Gastrocnemius medialis (tissue), 4 donors: Measurements from ENCODE around the gene PDGFRB. TPM values are rescaled to one million over a fixed set of nuclear protein-coding genes. Genes with fewer than 3 reads are reported as not detected.

Source experiments
- ATAC-seq, 2 donors: fragments of 150-250 bp; one replicate each; pipeline ENCODE4 v1.9.1; 2016
- DNase-seq, 2 donors: peaks; one replicate each; pipeline ENCODE4 v3.0.0-alpha.2; 2019
- H3K27ac ChIP-seq, 4 donors: fragments of 200-600 bp; sonication (generic); 1 replicate in 1 of 4; 2 replicates in 3 of 4; pipeline ENCODE4 v1.5.1; 2016 to 2018; ENCODE audit warnings: mild to moderate bottlenecking in 2 of 4, moderate library complexity in 1 of 4
- H3K27me3 ChIP-seq, 3 donors: fragments of 200-600 bp; sonication (generic) in 2 of 3; 1 replicate in 1 of 3; 2 replicates in 2 of 3; pipeline versions ENCODE4 v1.5.1 to v1.6.0; 2016 to 2019; ENCODE audit warnings: mild to moderate bottlenecking in 1 of 3, moderate library complexity in 1 of 3
- H3K36me3 ChIP-seq, 2 donors: fragments of 200-600 bp; sonication (generic) in 1 of 2; one replicate each; pipeline ENCODE4 v1.5.1; 2017 to 2018
- H3K4me1 ChIP-seq, 2 donors: fragments of 200-600 bp; sonication (generic) in 1 of 2; one replicate each; pipeline ENCODE4 v1.5.1; 2016 to 2017; ENCODE audit warnings: mild to moderate bottlenecking in 2 of 2
- H3K4me3 ChIP-seq, 4 donors: fragments of 200-600 bp; sonication (generic) in 3 of 4; 1 replicate in 1 of 4; 2 replicates in 3 of 4; pipeline ENCODE4 v1.5.1; 2016 to 2019; ENCODE audit warnings: mild to moderate bottlenecking in 2 of 4
- H3K9me3 ChIP-seq, 3 donors: fragments of 200-600 bp; sonication (generic) in 2 of 3; 1 replicate in 1 of 3; 2 replicates in 2 of 3; pipeline ENCODE4 v1.5.1; 2016 to 2019
- CTCF ChIP-seq, 5 experiments: fragments of 450-650 bp in 3 of 5; fragments of 200-600 bp in 2 of 5; sonication (generic) in 2 of 5; IDR thresholded peaks in 4 of 5; conservative IDR thresholded peaks in 1 of 5; 1 replicate in 4 of 5; 2 replicates in 1 of 5; pipeline ENCODE4 v1.5.1; 2016 to 2019; ENCODE audit warnings: antibody characterized with exemption in 5 of 5, mild to moderate bottlenecking in 3 of 5, moderate library complexity in 3 of 5
- POLR2A ChIP-seq, 2 donors: fragments of 450-650 bp; IDR thresholded peaks; one replicate each; pipeline ENCODE4 v1.6.1; 2017; ENCODE audit warnings: antibody characterized with exemption in 2 of 2, mild to moderate bottlenecking in 2 of 2, moderate library complexity in 2 of 2
- in situ Hi-C, 4 donors: fragments of 200-750 bp; cut with MboI; loops; one replicate each; pipeline versions ENCODE4 v1.15.0 to v1.8.0; 2017; ENCODE audit warnings: low sequenced_read_pairs in 4 of 4
- intact Hi-C: fragments of 100-400 bp; cut with DNase I; formaldehyde crosslinking; loops from one replicate; pipeline ENCODE4 v1.15.1; 2023; ENCODE audit warnings: low total_unique reads
- total RNA-seq, 4 donors: library from RNA; depleted of rRNA; stranded (reverse); fragments of >200 nt; gene quantifications; one replicate each; pipeline versions ENCODE4 v1.1.0 to v1.2.3, GENCODE V29; 2016

PDGFRB gene
- total RNA-seq, 4 donors from 2014 or later = 27.9 to 58.4 (median 52.5) TPM

DNA sequence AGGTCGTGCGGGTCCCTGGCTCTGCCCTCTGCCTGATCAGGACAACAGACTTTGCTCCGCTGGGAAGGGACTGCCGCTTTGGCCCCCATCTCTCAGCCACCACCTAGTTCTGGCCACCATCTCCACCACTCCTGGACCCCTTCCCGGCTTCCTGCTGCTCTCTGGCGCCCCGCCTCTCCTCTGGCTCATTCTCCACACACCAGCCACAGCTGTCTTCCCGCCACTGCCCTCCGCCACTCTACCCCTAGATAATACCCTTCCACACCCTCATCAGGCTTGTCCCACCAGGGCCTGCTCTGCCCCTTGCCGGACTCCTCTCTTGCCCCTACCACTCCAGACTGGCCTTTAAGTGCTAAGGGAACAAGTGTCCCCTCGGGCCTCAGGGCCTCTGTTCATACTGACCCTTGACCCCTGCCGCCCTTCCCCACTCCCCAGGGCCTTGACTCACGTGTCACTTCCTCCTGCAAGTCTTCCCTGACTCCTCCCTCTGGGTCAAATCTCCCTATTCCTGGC lies 8.0 kb upstream of the PDGFRB start:
- in situ Hi-C loops = loop anchor here (5.0 kb wide), 3 partner anchors 49 to 59 kb away; no protein-coding TSS in a partner anchor
- ATAC-seq (peak; percentile 42 to 58), DNase-seq (peak; percentile 56 to 73)
- Histone ChIP-seq H3K36me3 (no peaks in the 10 kb centered on the region), H3K4me1 (peaks cover 14 to 25% of the 10 kb centered on the region in 2 donors), H3K27me3 (no peaks in the 10 kb centered on the region), H3K4me3 (no peak overlapping the region), H3K9me3 (no peaks in the 10 kb centered on the region), H3K27ac (peak overlapping the region; percentile 48 to 81 (median 72))
- intact Hi-C loops = no loop called here
- no peak for TF ChIP-seq POLR2A (IDR thresholded peaks at IDR 0.05)
- peak in 2 of 5 experiments; percentile 24 to 41 for TF ChIP-seq CTCF (IDR thresholded peaks at IDR 0.05 in 4 of 5, conservative IDR thresholded peaks at IDR 0.05 in 1 of 5)

DNA sequence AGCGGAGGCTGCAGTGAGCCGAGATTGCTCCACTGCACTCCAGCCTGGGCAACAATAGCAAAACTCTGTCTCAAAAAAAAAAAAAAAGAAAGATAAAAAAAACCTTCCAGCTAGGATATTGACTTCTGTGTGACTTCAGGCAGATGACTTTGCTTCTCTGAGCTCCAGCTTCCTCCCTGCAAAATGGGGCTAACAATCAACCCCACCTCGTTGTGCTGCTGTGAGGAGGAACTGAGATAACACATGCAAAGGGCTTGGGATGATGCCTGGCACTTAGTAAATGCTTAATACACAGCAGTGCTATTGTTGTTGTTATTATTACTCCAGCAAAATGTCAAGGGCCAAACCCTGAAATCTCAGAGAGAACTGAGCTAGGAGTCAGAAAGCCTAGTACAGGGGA lies 7.4 kb upstream of the PDGFRB start:
- in situ Hi-C loops (loop anchor here (5.0 kb wide), 3 partner anchors 49 to 59 kb away; no protein-coding TSS in a partner anchor), intact Hi-C loops (no loop called here)
- Histone ChIP-seq H3K36me3 (no peaks in the 10 kb centered on the region), H3K9me3 (no peaks in the 10 kb centered on the region), H3K27ac (peak overlapping the region; percentile 48 to 81 (median 72)), H3K4me1 (peaks cover 19 to 25% of the 10 kb centered on the region in 2 donors), H3K27me3 (no peaks in the 10 kb centered on the region), H3K4me3 (no peak overlapping the region)
- ATAC-seq (no peak), DNase-seq (no peak)
- TF ChIP-seq POLR2A (IDR thresholded peaks at IDR 0.05) (no peak), CTCF (IDR thresholded peaks at IDR 0.05 in 4 of 5, conservative IDR thresholded peaks at IDR 0.05 in 1 of 5) (no peak)

GRCh38 chr5:150162142-150162513 lies 6.5 kb upstream of the PDGFRB start:
- intact Hi-C loops (no loop called here), in situ Hi-C loops (loop anchor here (5.0 kb wide), 3 partner anchors 50 to 60 kb away; no protein-coding TSS in a partner anchor)
- Histone ChIP-seq H3K27me3 (no peaks in the 10 kb centered on the region), H3K36me3 (no peaks in the 10 kb centered on the region), H3K9me3 (no peaks in the 10 kb centered on the region), H3K4me1 (peaks cover 20 to 25% of the 10 kb centered on the region in 2 donors), H3K27ac (peak overlapping the region; percentile 76 to 84 (median 82)), H3K4me3 (no peak overlapping the region)
- TF ChIP-seq CTCF (IDR thresholded peaks at IDR 0.05 in 4 of 5, conservative IDR thresholded peaks at IDR 0.05 in 1 of 5) (no peak), POLR2A (IDR thresholded peaks at IDR 0.05) (no peak)
- ATAC-seq (no peak), DNase-seq (no peak)

- no peaks in the 10 kb centered on the region for H3K36me3 ChIP-seq
- no peak overlapping the region for H3K4me3 ChIP-seq
- in situ Hi-C loops = loop anchor here (5.0 kb wide), 3 partner anchors 51 to 61 kb away; no protein-coding TSS in a partner anchor
- peak; percentile 95 to 98 (median 97) for TF ChIP-seq CTCF (IDR thresholded peaks at IDR 0.05 in 4 of 5, conservative IDR thresholded peaks at IDR 0.05 in 1 of 5)
- TF ChIP-seq POLR2A (IDR thresholded peaks at IDR 0.05) = no peak
- no peaks in the 10 kb centered on the region for H3K9me3 ChIP-seq
- intact Hi-C loops = loop anchor here (1.0 to 2.0 kb wide), 2 partner anchors 57 to 189 kb away; no protein-coding TSS in a partner anchor
- ATAC-seq (peak; percentile 60 to 83), DNase-seq (peak; percentile 58 to 82)
- H3K27me3 ChIP-seq = no peaks in the 10 kb centered on the region
- peaks cover 20 to 25% of the 10 kb centered on the region in 2 donors for H3K4me1 ChIP-seq
- peak overlapping the region; percentile 76 to 84 (median 82) for H3K27ac ChIP-seq
Measured at GRCh38 chr5:150161242-150162141, 5.8 kb upstream of the PDGFRB start.
